Neural cell (in vitro differentiated cells): Measurements from ENCODE around the gene CSNK1G3. TPM values are rescaled to one million over a fixed set of nuclear protein-coding genes. Genes with fewer than 3 reads are reported as not detected.

Experiments
- H2AFZ ChIP-seq: fragments of 200-600, 300-800 bp; sonication (generic), shearing (Covaris generic); 2 replicates; pipeline ENCODE4 v1.6.0; 2014; ENCODE audit warnings: low read depth, mild to moderate bottlenecking, antibody characterized with exemption, low read length, moderate library complexity
- H3F3A ChIP-seq: fragments of 200-600 bp; shearing (Covaris generic); 2 replicates; pipeline ENCODE4 v1.6.1; 2016; ENCODE audit warnings: mild to moderate bottlenecking, moderate library complexity, mixed read lengths, antibody characterized with exemption, low read length; ENCODE audit not compliant: insufficient read depth, poor library complexity, severe bottlenecking
- H3K27ac ChIP-seq: fragments of 200-600, 300-800 bp; sonication (generic), shearing (Covaris generic); 2 replicates; pipeline ENCODE4 v1.5.1; 2014; ENCODE audit warnings: mild to moderate bottlenecking, low read length, moderate library complexity
- H3K27me3 ChIP-seq: fragments of 300-800, 200-600 bp; sonication (generic), shearing (Covaris generic); 2 replicates; pipeline ENCODE4 v1.6.0; 2014; ENCODE audit warnings: mild to moderate bottlenecking, low read depth, low read length, moderate library complexity; ENCODE audit not compliant: insufficient read depth
- H3K36me3 ChIP-seq: fragments of 300-800, 200-600 bp; sonication (generic), shearing (Covaris generic); 2 replicates; pipeline ENCODE4 v1.5.1; 2014; ENCODE audit warnings: mild to moderate bottlenecking, antibody characterized with exemption, low read length, moderate library complexity; ENCODE audit not compliant: insufficient read depth
- H3K4me2 ChIP-seq: fragments of 300-800, 200-600 bp; sonication (generic), shearing (Covaris generic); 2 replicates; pipeline ENCODE4 v1.6.0; 2014; ENCODE audit warnings: mild to moderate bottlenecking, low read length
- H3K4me3 ChIP-seq: fragments of 300-800, 200-600 bp; sonication (generic), shearing (Covaris generic); 2 replicates; pipeline ENCODE4 v1.5.1; 2014; ENCODE audit warnings: mild to moderate bottlenecking, low read length, moderate library complexity
- H3K79me2 ChIP-seq: fragments of 200-600 bp; shearing (Covaris generic); replicated peaks from 2 replicates; pipeline ENCODE4 v1.6.0; 2014; ENCODE audit warnings: mild to moderate bottlenecking, low read length, moderate library complexity; ENCODE audit not compliant: insufficient read depth
- H3K9ac ChIP-seq: fragments of 300-800, 200-600 bp; sonication (generic), shearing (Covaris generic); 2 replicates; pipeline ENCODE4 v1.6.1; 2016; ENCODE audit warnings: mild to moderate bottlenecking, low read length, mixed read lengths
- H3K9me2 ChIP-seq: fragments of 200-600 bp; shearing (Covaris generic); 2 replicates; pipeline ENCODE4 v1.6.1; 2016; ENCODE audit warnings: mild to moderate bottlenecking, low read length, mixed read lengths; ENCODE audit not compliant: insufficient read depth
- H3K9me3 ChIP-seq: fragments of 200-600, 300-800 bp; sonication (generic), shearing (Covaris generic); 2 replicates; pipeline ENCODE4 v1.6.1; 2016; ENCODE audit warnings: mild to moderate bottlenecking, mixed run types, low read length, moderate library complexity, mixed read lengths
- H4K20me1 ChIP-seq: fragments of 200-600 bp; shearing (Covaris generic); 2 replicates; pipeline ENCODE4 v1.6.1; 2016; ENCODE audit warnings: mild to moderate bottlenecking, mixed run types; ENCODE audit not compliant: insufficient read depth
- EP300 ChIP-seq: fragments of 450-650 bp; conservative IDR thresholded peaks from 2 replicates; pipeline ENCODE4 v1.6.1; 2014; ENCODE audit warnings: antibody characterized with exemption, mild to moderate bottlenecking, moderate library complexity; ENCODE audit not compliant: poor library complexity, severe bottlenecking
- EZH2 ChIP-seq: fragments of 200-600, 300-800 bp; shearing (Covaris generic), sonication (generic); IDR thresholded peaks from 2 replicates; pipeline ENCODE4 v1.6.1; 2014; ENCODE audit warnings: antibody characterized with exemption, low read length, borderline replicate concordance, mild to moderate bottlenecking; ENCODE audit not compliant: insufficient read depth, poor library complexity, severe bottlenecking
- MXI1 ChIP-seq: fragments of 450-650 bp; conservative IDR thresholded peaks from 2 replicates; pipeline ENCODE4 v1.6.1; 2014; ENCODE audit warnings: antibody characterized with exemption, mild to moderate bottlenecking; ENCODE audit not compliant: poor library complexity, severe bottlenecking
- POLR2AphosphoS5 ChIP-seq: IDR thresholded peaks from 2 replicates; pipeline ENCODE4 v1.6.1; 2012
- RAD21 ChIP-seq: fragments of 450-650 bp; conservative IDR thresholded peaks from 2 replicates; pipeline ENCODE4 v1.6.1; 2014; ENCODE audit warnings: antibody characterized with exemption, mild to moderate bottlenecking, moderate library complexity
- SMC3 ChIP-seq: fragments of 450-650 bp; conservative IDR thresholded peaks from 2 replicates; pipeline ENCODE4 v1.6.1; 2014; ENCODE audit warnings: antibody characterized with exemption, mild to moderate bottlenecking, moderate library complexity; ENCODE audit not compliant: poor library complexity
- TAF1 ChIP-seq: IDR thresholded peaks from 2 replicates; pipeline ENCODE4 v1.6.1; 2012; ENCODE audit warnings: low read depth
- polyA plus RNA-seq: library from polyadenylated mRNA; depleted of rRNA; stranded (reverse); fragments of >200 nt; gene quantifications from 2 replicates; pipeline ENCODE4 v1.2.3, GENCODE V29; 2014
- TF ChIP-seq, protein P1 (sequence below): fragments of 450-650 bp; IDR thresholded peaks from 2 replicates; pipeline ENCODE4 v1.5.1; 2014; ENCODE audit warnings: antibody characterized with exemption, mild to moderate bottlenecking, moderate library complexity; ENCODE audit not compliant: poor library complexity, severe bottlenecking
- TF ChIP-seq, protein P2 (sequence below): IDR thresholded peaks from 2 replicates; pipeline ENCODE4 v1.6.1; 2012; ENCODE audit warnings: borderline replicate concordance

The CSNK1G3 gene
- polyA plus RNA-seq, 1 donor from 2014 or later, result 29.1 TPM

DNA sequence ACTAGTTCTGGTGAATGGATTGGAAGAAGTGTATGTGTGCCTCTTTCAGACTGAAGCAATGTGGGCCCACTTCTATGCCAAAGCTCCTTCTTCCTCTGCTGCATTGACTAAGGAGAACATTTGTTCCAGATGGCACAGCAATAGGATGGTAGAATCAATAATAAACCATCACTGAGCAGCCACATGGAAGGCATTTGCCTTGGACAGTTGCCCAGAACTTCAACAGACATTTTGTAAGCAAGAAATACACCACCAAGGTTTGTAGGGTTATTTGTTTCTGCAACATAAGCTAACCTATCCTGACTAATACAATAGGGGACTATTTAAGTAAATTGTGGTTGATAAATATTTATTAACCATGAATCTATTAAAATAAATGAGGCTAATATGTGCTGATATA, 37.7 kb upstream of the CSNK1G3 start:
- no peaks in the 10 kb centered on the region for H3K79me2 ChIP-seq
- H3K4me3 ChIP-seq, result no peak overlapping the region
- no peak overlapping the region for H2AFZ ChIP-seq
- H3K36me3 ChIP-seq, result no peaks in the 10 kb centered on the region
- no peaks in the 10 kb centered on the region for H4K20me1 ChIP-seq
- no peak overlapping the region for H3K4me2 ChIP-seq
- H3K27ac ChIP-seq, result no peak overlapping the region
- H3F3A ChIP-seq, result no peaks in the 10 kb centered on the region
- no peaks in the 10 kb centered on the region for H3K9me3 ChIP-seq
- no peaks in the 10 kb centered on the region for H3K27me3 ChIP-seq
- TF ChIP-seq EZH2, result no peak
- TF ChIP-seq SMC3, result no peak
- no peak for TF ChIP-seq EP300
- no peak for TF ChIP-seq RAD21
- no peak for TF ChIP-seq MXI1
- TF ChIP-seq, protein P1, sequence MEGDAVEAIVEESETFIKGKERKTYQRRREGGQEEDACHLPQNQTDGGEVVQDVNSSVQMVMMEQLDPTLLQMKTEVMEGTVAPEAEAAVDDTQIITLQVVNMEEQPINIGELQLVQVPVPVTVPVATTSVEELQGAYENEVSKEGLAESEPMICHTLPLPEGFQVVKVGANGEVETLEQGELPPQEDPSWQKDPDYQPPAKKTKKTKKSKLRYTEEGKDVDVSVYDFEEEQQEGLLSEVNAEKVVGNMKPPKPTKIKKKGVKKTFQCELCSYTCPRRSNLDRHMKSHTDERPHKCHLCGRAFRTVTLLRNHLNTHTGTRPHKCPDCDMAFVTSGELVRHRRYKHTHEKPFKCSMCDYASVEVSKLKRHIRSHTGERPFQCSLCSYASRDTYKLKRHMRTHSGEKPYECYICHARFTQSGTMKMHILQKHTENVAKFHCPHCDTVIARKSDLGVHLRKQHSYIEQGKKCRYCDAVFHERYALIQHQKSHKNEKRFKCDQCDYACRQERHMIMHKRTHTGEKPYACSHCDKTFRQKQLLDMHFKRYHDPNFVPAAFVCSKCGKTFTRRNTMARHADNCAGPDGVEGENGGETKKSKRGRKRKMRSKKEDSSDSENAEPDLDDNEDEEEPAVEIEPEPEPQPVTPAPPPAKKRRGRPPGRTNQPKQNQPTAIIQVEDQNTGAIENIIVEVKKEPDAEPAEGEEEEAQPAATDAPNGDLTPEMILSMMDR, result no peak
- no peak for TF ChIP-seq POLR2AphosphoS5
- no peak for TF ChIP-seq TAF1
- TF ChIP-seq, protein P2, sequence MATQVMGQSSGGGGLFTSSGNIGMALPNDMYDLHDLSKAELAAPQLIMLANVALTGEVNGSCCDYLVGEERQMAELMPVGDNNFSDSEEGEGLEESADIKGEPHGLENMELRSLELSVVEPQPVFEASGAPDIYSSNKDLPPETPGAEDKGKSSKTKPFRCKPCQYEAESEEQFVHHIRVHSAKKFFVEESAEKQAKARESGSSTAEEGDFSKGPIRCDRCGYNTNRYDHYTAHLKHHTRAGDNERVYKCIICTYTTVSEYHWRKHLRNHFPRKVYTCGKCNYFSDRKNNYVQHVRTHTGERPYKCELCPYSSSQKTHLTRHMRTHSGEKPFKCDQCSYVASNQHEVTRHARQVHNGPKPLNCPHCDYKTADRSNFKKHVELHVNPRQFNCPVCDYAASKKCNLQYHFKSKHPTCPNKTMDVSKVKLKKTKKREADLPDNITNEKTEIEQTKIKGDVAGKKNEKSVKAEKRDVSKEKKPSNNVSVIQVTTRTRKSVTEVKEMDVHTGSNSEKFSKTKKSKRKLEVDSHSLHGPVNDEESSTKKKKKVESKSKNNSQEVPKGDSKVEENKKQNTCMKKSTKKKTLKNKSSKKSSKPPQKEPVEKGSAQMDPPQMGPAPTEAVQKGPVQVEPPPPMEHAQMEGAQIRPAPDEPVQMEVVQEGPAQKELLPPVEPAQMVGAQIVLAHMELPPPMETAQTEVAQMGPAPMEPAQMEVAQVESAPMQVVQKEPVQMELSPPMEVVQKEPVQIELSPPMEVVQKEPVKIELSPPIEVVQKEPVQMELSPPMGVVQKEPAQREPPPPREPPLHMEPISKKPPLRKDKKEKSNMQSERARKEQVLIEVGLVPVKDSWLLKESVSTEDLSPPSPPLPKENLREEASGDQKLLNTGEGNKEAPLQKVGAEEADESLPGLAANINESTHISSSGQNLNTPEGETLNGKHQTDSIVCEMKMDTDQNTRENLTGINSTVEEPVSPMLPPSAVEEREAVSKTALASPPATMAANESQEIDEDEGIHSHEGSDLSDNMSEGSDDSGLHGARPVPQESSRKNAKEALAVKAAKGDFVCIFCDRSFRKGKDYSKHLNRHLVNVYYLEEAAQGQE, result no peak
- H3K9me2 ChIP-seq, result no peaks in the 10 kb centered on the region
- H3K9ac ChIP-seq, result no peak overlapping the region

DNA sequence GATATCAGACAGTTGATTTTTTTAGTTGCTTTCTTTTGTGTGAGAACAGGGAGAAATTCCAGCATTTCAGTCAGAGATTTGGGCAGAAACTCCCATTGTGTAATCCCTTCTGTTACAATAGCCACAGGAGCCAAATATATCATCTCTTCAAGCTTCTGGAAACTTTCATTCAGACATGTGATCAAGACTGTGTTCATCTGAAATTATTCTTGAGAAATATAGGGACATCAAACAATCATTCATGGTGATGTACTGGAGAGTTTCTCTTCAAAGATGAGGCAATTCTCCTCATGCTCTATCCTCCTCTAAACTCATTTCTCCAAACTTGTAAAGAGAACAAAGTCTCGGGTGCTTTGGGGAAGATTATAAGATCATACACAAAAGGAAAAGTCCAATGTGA, 35.2 kb upstream of the CSNK1G3 start:
- no peaks in the 10 kb centered on the region for H3F3A ChIP-seq
- H3K4me3 ChIP-seq, result no peak overlapping the region
- H3K27ac ChIP-seq, result no peak overlapping the region
- H3K36me3 ChIP-seq, result no peaks in the 10 kb centered on the region
- H4K20me1 ChIP-seq, result no peaks in the 10 kb centered on the region
- no peak overlapping the region for H2AFZ ChIP-seq
- no peak for TF ChIP-seq SMC3
- H3K9me2 ChIP-seq, result no peaks in the 10 kb centered on the region
- no peaks in the 10 kb centered on the region for H3K27me3 ChIP-seq
- no peaks in the 10 kb centered on the region for H3K9me3 ChIP-seq
- no peaks in the 10 kb centered on the region for H3K79me2 ChIP-seq
- no peak overlapping the region for H3K9ac ChIP-seq
- no peak overlapping the region for H3K4me2 ChIP-seq

DNA sequence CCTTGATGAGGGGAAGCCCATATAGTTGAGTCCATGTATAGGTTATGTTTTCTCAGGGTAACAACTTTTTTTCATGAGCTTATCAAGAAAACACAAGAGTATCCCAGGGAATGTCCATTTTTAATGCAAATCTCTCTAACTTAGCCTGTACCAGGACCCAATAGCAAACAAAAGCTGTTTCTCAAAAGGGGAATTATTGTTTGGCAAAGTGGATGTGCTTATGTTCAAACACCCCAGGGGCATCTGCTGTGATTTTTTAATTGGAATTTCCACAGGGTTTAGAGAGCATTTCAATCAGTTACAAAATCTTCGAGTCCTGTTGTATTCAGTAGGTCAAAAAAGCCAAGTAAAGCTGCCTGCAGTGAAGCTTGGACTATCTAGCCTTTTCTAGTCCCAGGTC, 33.4 kb upstream of the CSNK1G3 start:
- Histone ChIP-seq H4K20me1 (no peaks in the 10 kb centered on the region), H3K4me3 (no peak overlapping the region), H3K36me3 (no peaks in the 10 kb centered on the region), H3F3A (no peaks in the 10 kb centered on the region), H3K4me2 (no peak overlapping the region), H3K9me3 (no peaks in the 10 kb centered on the region), H3K9me2 (no peaks in the 10 kb centered on the region), H3K9ac (no peak overlapping the region), H3K79me2 (no peaks in the 10 kb centered on the region), H3K27me3 (no peaks in the 10 kb centered on the region), H3K27ac (no peak overlapping the region), H2AFZ (no peak overlapping the region)
- TF ChIP-seq, protein P2, result no peak
- TF ChIP-seq RAD21 (no peak), EP300 (no peak), EZH2 (no peak), POLR2AphosphoS5 (no peak), TAF1 (no peak), SMC3 (no peak), MXI1 (no peak)
- TF ChIP-seq, protein P1, result no peak
